HG02852 (cell line): ENCODE results near the gene AKNA.
"Not testable (repeated sequence)": the region's sequence is repeated elsewhere in the genome, so short reads cannot be mapped to it uniquely, and the experiment has no call there.

ENCODE experiments used
- ATAC-seq: cut with Tn5 transposase; IDR thresholded peaks from one replicate; pipeline ENCODE4 v1.9.1; 2021; ENCODE audit warnings: mild to moderate bottlenecking, moderate library complexity; ENCODE audit not compliant: unreplicated experiment

The AKNA gene

DNA sequence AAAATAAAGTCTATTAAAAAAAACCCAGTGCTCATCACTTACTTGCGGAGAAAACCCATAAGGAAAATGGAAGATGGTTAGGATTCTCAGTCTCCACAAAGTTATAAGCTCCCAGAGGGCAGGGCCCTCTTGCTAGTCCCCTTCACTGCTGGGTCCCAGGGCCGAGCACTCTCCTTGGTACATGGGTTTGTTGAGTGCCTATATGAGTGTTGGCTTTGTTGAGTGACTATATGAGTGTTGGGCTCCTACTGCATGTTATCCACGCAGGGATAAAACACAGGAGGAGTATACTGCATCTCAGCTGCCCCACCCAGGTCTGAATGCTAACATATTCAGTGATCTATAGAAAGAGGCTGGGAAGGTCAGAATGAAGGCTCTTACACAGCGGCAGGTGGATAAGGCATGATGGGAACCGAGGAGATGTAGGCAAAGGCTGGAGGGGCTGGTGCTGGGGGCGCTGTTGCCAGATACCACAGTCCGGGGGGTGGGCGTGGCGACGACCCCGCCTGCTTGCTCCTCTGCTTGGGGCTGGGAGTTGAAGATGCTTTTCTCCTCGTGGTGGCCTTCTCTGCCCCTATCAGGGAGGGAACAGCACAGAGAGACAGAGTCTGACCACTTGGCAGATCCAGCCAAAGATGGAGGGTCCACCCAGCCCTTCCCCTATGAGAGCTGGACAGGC, 46.5 kb downstream of the AKNA start:
- no peak for ATAC-seq

DNA sequence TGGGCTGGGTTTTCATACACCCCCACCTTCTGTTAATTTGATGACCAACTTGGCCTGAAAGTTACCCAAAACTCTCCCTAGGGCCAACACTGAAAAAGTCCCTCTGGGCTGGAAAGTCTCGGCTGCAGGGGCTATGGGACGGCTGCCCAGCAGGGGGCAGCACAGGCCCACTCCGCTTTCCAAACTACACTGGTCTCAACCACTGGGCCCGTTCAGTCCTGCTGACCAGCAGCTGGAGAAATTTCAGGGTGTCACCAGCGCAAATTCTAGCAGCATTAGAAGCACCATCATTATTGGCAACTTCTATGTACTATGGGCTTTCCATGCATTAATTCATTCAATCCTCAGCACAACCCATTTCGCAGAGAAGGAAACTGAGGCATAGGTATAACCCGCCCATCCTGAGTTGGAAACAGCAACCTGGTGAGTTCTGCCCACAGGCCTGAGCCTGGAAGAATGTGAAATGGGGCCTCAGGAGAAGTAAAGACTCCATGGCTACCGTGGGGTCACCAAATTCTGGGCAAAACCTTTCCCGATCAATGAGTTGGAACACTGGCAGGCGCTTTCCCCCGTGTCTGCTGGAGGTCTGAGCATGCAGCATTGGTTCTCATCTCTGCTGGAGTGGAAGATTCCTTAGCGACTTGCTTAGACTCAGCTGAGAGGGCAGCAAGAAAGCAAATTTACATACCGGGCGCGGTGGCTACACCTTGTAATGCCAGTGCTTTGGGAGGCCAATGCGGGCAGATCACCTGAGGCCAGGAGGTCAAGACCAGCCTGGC, 48.5 kb downstream of the AKNA start:
- peak; percentile 49 for ATAC-seq

DNA sequence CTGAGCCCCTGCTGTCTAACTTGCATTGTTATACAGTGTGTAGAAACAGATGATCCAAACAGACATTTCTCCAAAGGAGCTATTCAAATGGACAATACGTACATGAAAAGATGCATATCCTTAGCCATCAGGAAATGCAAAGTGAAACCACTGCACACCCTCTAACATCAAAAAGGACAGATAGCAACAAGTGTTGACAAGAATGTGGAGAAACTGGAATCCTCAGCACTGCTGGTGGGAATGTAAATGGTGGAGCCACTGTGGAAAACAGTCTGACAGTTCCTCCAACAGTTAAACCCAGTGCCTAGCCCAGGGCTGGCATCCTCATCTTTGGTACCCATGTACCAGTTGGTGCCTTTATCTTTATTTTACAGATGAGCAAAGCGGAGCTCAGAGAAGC, 49.6 kb downstream of the AKNA start:
- no peak for ATAC-seq

DNA sequence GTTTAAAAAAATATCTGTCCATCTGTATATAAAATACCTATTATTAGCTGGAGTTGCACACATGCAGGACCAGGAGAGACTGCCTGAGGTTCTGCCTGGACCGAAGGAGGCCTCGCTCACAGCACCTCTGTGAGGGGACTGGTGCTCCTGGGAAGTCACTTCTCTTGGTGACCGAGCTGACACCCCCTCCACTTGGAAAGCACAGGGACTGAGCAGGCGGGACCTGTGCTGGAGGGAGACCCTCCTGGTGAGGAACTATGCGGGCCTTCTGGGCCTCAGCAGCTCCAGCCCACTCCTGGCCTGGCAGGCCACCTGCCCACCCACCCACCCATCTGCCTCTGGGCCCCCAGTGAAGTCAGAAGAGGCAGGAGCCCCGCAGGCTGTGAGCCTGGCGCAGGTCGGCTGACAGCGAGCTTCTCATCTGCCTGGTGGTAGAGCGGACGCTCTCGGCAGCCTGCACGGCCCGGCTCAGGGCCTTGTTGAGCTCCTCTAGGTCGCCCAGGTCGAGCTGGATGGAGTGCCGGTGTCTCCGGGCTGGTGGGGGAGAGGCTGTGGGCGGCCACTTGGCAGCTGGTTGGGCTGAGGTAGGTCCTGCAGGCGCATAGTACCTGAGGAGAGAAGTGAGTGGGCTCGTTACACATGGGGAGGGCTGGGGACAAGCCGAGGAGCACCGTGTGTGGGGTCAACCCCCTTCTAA, 50.9 kb downstream of the AKNA start:
- no peak for ATAC-seq

DNA sequence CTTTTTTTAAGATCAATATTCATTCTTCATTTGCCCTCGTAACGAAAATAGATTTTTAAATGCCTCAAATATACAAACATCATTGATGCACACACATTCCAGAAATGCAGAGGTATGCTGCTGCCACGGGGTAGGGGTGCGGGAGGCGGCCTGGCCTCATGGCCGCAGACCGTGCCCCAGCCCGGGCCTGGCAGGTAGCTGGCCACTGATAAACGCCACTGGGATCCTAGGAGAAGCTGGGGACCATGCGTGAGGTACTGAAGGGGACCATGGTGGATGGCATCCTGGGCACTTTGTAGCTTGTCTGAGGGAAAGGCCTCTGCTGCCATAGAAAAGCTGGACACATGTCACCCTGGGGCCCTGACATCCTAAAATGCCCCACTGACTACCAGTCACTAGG, 51.6 kb downstream of the AKNA start:
- no peak for ATAC-seq

DNA sequence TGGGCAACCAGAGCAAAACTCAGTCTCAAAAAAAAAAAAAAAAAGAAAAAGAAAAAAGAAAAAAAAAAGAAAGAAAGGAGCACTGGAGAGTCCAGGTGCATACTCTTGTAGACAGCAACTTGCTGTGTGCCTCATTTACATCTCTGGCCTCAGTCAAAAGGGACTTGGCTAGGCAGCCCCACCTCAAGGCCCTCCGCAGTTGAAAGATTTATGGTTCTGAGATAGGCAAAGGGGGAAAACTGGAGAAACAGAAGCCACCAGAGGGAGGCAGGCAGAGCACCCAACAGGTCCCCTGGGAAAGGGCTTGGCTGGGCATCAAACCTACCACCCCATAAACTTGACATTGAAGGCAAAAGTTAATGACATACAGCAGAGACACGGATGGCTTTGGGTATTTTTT, 52.0 kb downstream of the AKNA start:
- ATAC-seq = no peak

DNA sequence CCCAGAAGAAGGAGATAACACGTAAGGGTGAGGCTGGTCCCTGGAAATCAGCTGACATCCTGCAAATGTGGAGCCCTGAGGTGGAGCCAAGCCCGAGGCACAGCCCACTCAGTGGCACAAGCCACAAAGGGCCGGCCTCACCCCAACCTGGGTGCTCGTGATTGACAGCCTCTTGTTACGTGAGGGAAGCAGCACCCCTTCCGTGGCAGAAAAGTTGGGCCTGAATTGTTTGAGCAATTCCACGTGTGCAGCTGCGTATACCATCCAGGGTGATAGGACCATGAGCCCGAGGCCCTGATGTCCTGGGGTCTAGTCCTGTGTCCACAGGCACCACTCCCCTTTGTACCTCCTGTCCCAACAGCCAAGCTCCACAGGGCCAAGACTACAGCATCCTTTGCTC, 53.3 kb downstream of the AKNA start:
- ATAC-seq = no peak

DNA sequence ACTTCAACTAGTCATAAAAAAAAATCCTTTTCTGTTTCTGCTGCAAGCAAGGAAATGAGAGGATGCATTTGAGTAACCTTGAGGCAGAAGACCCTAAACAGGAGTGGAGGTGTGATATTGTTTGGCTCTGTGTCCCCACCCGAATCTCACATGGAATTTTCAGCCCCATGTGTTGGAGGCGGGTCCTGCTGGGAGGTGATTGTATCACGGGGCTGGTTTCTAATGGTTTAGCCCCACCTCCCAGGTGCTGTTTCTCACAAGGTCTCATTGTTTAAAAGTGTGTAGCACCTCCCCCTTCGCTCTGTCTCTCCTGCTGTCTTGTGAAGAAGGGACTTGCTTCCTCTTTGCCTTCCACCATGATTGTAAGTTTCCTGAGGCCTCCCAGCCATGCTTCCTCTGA, 54.1 kb downstream of the AKNA start:
- ATAC-seq = not testable (repeated sequence)

DNA sequence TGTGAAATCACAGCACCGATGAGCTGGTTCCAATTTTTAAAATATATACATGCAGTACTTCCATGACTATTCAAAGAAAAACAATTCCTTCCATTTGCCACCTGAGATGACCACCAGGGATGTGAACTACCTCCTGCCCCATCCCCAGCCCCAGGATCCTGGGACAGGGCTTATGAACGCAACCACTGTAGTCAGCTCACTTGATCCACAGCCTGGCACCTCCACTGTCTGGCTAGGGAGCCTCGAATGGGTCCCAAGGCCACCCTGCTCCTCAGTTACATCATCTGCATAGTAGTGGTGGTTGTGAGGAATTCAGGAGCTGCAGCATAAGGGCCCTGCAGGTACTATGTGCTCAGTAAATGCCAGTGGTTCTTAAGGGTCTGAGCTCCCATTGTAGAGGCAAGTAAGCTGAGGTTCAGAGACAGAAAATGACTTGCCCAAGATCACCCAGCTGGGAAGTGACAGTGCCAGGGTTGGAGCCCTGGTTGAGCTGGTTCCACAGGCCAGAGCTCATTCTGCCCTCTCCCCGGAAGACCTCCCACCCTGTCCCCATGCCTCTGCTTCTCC, 55.2 kb downstream of the AKNA start:
- not testable (repeated sequence) for ATAC-seq

DNA sequence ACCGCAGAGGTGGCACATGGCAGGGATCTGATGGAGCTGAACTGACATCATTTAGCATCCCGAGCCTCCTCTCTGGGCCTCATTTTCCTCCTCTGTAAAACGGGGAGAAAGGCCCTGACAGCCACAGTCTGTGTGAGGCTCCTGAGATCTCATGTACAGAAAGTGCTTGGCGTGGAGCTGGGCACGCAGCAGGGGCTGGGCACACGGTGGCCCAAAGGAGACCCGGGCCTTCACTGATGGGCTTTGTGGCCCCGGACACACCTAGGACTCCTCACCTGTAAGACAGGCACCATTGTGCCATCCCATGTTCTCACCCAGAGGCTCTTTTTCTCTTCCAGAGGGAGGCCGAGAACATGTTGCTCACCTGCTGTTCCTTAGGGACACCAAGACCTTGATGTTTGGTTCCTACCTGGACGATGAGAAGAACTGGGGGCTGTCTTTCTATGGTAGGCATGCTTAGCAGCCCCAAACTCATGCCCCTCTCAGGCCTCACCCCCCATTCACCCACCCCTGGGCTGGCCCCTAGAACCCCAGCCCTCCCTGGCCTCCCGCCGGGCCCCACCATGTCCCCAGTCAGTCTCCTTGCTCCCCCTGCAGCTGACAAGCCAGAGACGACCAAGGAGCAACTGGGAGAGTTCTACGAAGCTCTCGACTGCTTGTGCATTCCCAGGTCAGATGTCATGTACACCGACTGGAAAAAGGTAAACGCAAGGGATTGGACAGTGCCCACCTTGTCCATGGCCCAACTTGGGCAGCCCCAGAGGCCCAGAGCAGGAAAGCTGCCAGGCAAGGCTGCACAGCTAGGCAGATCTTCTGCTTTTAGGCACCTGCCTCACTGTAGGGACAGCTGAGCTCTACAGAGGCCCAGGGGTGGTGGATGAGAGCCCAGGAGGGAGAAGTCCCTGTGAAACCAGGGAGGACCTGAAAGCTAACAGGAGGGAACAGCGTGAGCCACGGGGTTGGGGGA, 56.3 kb downstream of the AKNA start:
- ATAC-seq = not testable (repeated sequence)

DNA sequence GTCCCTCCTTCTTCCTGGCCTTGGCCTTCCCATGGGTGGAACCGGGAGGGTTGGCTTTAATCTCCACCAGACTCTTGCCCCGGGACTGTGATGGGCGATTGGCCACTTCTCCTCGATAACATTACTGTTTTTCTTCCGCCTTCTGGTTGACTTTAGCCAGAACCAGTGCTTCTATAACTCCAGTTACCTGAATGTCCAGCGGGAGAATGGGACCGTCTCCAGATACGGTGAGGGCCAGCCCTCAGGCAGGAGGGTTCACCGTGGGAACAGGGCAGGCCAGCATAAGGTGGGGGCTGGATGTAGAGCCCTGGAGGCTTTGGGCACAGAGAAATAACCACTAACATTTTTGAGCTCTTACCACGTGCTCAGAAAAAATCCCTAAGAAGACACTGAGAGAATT, 57.1 kb downstream of the AKNA start:
- no peak for ATAC-seq

DNA sequence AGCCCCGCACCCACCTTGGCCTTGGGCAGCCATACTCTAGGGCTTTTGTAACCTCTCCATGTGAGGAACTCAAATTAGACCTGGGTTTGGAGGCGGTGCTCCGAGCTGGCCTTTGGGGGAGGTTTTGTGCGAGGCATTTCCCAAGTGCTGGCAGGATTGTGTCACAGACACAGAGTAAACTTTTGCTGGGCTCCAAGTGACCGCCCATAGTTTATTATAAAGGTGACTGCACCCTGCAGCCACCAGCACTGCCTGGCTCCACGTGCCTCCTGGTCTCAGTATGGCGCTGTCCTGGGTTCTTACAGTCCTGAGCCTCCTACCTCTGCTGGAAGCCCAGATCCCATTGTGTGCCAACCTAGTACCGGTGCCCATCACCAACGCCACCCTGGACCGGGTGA, 58.2 kb downstream of the AKNA start, which contains the start of gene ORM2:
TSS of gene ORM2 (plus strand) at position 245 of the 398 bp plus-strand sequence. CDS start at position 281, 36 bp downstream.
- ATAC-seq = not testable (repeated sequence)

DNA sequence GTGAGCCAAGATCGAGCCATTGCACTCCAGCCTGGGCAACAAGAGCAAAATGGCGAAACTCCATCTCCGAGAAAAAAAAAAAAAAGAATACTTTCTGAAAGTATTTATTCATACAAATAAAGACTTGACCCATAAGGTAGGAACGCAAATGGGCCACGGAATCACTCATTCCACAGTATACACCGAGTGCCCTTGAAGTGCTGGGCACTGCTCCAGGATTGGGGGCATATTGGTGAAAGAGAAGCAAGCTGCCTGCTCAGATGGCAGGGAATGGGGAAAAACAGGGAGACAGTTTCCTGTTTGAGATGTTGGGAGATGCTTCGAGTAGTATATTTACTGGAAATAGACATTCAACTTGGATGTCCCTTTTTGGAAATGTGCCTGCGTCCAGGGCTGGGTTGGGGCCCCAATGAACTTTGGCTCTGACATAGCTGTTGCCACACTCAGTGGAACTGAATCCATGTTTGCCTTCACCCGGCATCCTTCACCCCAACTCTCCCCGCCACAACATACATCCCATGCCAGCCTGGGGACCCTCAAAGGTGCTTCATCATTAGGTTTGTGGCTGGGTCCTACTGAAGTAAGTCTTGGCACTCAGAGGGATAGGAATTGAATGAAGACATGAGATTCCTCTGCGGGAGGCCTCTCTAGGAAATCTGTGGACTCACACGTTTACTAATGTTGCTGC, 58.7 kb downstream of the AKNA start:
- ATAC-seq = not testable (repeated sequence)

DNA sequence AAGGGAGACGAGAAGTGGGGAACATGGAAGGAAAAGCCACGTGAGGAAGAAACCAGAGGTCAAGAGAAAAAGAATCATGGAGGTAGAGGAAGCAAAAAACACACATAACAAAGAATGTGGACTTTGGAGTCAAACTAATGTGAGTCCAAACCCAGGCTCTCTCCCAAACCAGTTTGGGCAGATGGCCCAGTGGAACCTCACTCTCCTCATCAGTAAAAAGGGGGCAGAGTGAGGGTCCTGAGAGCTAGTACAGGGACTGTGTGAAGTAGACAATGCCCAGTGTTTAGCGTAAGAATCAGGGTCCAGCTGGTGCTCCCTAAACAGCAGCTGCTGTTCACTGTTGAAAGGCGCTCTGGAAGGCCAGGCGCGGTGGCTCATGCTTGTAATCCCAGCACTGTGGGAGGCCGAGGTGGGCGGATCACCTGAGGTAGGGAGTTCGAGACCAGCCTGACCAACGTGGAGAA, 59.4 kb downstream of the AKNA start:
- ATAC-seq = not testable (repeated sequence)

DNA sequence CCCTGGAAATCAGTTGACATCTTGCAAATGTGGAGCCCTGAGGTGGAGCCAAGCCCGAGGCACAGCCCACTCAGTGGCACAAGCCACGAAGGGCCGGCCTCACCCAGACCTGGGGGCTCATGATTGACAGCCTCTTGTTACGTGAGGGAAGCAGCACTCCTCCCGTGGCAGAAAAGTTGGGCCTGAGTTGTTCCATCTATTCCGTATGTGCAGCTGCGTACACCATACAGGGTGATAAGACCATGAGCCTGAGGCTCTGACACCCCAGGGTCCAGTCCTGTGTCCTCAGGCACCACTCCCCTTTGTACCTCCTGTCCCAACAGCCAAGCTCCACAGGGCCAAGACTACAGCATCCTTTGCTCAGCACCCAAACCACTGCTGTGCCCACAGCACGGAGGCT, 60.0 kb downstream of the AKNA start:
- ATAC-seq = no peak

DNA sequence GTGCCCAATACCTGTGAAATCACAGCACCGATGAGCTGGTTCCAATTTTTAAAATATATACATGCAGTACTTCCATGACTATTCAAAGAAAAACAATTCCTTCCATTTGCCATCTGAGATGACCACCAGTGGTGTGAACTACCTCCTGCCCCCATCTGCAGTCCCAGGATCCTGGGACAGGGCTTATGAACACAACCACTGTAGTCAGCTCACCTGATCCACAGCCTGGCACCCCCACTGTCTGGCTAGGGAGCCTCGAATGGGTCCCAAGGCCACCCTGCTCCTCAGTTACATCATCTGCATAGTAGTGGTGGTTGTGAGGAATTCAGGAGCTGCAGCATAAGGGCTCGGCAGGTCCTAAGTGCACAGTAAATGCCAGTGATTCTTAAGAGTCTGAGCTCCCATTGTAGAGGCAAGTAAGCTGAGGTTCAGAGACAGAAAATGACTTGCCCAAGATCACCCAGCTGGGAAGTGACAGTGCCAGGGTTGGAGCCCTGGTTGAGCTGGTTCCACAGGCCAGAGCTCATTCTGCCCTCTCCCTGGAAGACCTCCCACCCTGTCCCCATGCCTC, 62.0 kb downstream of the AKNA start:
- ATAC-seq = not testable (repeated sequence)

DNA sequence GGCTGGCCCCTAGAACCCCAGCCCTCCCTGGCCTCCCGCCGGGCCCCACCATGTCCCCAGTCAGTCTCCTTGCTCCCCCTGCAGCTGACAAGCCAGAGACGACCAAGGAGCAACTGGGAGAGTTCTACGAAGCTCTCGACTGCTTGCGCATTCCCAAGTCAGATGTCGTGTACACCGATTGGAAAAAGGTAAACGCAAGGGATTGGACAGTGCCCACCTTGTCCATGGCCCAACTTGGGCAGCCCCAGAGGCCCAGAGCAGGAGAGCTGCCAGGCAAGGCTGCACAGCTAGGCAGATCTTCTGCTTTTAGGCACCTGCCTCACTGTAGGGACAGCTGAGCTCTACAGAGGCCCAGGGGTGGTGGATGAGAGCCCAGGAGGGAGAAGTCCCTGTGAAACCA, 62.8 kb downstream of the AKNA start:
- ATAC-seq = not testable (repeated sequence)

DNA sequence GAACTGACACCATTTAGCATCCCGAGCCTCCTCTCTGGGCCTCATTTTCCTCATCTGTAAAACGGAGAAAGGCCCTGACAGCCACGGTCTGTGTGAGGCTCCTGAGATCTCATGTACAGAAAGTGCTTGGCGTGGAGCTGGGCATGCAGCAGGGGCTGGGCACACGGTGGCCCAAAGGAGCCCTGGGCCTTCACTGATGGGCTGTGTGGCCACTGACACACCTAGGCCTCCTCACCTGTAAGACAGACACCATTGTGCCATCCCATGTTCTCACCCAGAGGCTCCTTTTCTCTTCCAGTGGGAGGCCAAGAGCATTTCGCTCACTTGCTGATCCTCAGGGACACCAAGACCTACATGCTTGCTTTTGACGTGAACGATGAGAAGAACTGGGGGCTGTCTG, 63.3 kb downstream of the AKNA start:
- ATAC-seq = no peak

DNA sequence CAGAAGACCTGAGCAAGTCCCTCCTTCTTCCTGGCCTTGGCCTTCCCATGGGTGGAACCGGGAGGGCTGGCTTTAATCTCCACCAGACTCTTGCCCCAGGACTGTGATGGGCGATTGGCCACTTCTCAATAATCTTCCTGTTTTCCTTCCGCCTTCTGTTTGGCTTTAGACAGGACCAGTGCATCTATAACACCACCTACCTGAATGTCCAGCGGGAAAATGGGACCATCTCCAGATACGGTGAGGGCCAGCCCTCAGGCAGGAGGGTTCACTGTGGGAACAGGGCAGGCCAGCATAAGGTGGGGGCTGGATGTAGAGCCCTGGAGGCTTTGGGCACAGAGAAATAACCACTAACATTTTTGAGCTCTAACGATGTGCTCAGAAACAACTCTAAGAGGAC, 63.9 kb downstream of the AKNA start:
- not testable (repeated sequence) for ATAC-seq
